Measurements from ENCODE around the gene GBGT1. TPM values are rescaled to one million over a fixed set of nuclear protein-coding genes. Genes with fewer than 3 reads are reported as not detected.
A peak's percentile ranks its signal among the peaks of the same experiment; 100 is the strongest.

Gene GBGT1
- total and polyA plus RNA-seq, 2 of the 4 experiments (the other 2 are of a cell fraction), result 1.8 to 3.2 TPM

DNA sequence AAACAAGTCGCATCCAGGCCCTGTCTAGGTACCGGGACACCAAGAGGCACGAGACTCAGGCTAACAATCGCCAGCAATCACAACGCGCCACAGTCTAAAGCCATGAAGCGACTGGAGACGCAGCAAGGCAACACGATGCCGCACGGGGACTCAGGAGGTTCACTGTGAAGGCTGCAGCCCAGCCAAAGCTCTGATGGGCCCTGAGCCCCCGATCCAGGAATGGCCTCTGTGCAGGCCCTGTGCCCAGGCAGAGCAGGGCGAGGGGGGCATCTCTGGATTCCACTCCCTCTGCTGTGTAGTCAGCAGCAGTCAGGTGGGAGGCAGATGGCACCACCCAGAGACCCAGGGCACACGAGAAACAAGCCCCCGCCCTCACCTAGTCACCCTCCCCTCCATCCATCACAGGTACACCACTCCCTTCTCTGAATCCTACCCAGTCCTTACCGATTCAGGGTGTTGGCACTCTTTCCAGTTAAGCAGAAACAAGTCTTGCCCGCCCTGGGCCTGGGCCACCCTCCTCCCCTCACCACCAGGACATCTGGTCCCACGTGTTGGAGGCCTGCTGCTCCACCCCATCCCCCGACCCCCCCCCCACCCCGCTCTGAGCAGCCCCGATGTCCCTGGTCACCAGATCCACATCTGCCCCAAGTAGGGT, 43.7 kb downstream of the GBGT1 start (continued):
- TF ChIP-seq, protein P1, sequence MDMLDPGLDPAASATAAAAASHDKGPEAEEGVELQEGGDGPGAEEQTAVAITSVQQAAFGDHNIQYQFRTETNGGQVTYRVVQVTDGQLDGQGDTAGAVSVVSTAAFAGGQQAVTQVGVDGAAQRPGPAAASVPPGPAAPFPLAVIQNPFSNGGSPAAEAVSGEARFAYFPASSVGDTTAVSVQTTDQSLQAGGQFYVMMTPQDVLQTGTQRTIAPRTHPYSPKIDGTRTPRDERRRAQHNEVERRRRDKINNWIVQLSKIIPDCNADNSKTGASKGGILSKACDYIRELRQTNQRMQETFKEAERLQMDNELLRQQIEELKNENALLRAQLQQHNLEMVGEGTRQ (IDR thresholded peaks at IDR 0.05; ENCODE audit: low read depth, low read length), result no peak

GRCh38 chr9:133119103-133119845, 44.4 kb downstream of the GBGT1 start:
- Histone ChIP-seq H3K27me3 (ENCODE audit: control insufficient read depth, insufficient read depth, low read length) (no peaks in the 10 kb centered on the region), H3K4me3 (ENCODE audit: insufficient read depth, low read depth, low read length) (no peak overlapping the region; the same call in 1 of the 2 replicates), H3K4me1 (ENCODE audit: control insufficient read depth, insufficient read depth, low read length) (peaks cover 23% of the 10 kb centered on the region), H3K79me1 (ENCODE audit: low read depth in 1 of 2, low read length in 2 of 2) (peaks cover 32 to 69% of the 10 kb centered on the region in 2 experiments), H4K91ac (ENCODE audit: insufficient read depth, low read depth, low read length) (no peak overlapping the region), H2BK15ac (ENCODE audit: low read depth, low read length) (no peak overlapping the region), H2AK5ac (ENCODE audit: low read depth, low read length) (peak overlapping the region; percentile 81; the same call in 1 of the 2 replicates), H3K9me3 (ENCODE audit: control insufficient read depth, insufficient read depth, low read length) (no peaks in the 10 kb centered on the region), H3K4ac (ENCODE audit: low read depth, low read length) (peak overlapping the region; percentile 74; the same call in 1 of the 2 replicates), H2BK20ac (ENCODE audit: low read depth, low read length) (no peak overlapping the region), H2AK9ac (replicated peaks; ENCODE audit: low read depth, low read length, poor library complexity) (peak overlapping the region; percentile 91), H3K36me3 (ENCODE audit: control insufficient read depth, insufficient read depth, low read length) (no peaks in the 10 kb centered on the region), H4K8ac (ENCODE audit: low read depth in 2 of 2, low read length in 2 of 2) (peak overlapping the region in 1 of 2 experiments; percentile 57; a peak in 1 of 4 replicates), H2AFZ (replicated peaks; ENCODE audit: low read length, poor library complexity) (peak overlapping the region; percentile 43), H3K14ac (replicated peaks; ENCODE audit: low read depth, low read length) (peak overlapping the region; percentile 91), H4K20me1 (ENCODE audit: insufficient read depth, low read length) (peaks cover 63% of the 10 kb centered on the region), H3K9me1 (ENCODE audit: insufficient read depth, low read length) (peaks cover 30% of the 10 kb centered on the region), H3K23ac (ENCODE audit: low read depth, low read length) (peak overlapping the region; percentile 96), H4K5ac (ENCODE audit: low read depth, low read length) (no peak overlapping the region), H3K18ac (ENCODE audit: low read depth, low read length) (no peak overlapping the region), H3K9ac (ENCODE audit: low read depth, low read length) (0 out of 2 replicates have a peak overlapping the region, but pooled peaks have one; percentile 22), H2BK120ac (ENCODE audit: low read depth, low read length) (no peak overlapping the region), H2BK5ac (ENCODE audit: low read depth, low read length, poor library complexity, severe bottlenecking) (no peak overlapping the region), H3K56ac (ENCODE audit: extremely low read depth, insufficient read depth, low read length) (no peak overlapping the region), H3K27ac (ENCODE audit: insufficient read depth, low read length) (no peak overlapping the region), H3K4me2 (ENCODE audit: low read depth, low read length) (peak overlapping the region; percentile 92; the same call in 1 of the 2 replicates)
- DNase-seq (no peak), ATAC-seq (ENCODE audit: low read depth) (no peak)
- intact Hi-C loops (cut with micrococcal nuclease) (no loop called here), dilution Hi-C loops (cut with HindIII; ENCODE audit: low sequenced_read_pairs, unreplicated experiment) (no loop called here), in situ Hi-C loops (cut with MboI; ENCODE audit: low sequenced_read_pairs) (no loop called here)
- 68% methylated on average over 6 of the region's 21 CpGs; no CpG with 5 or more reads in 1 of the 2 experiments for WGBS, 2 experiments (ENCODE audit: extremely low coverage in 2 of 2, insufficient read length in 1 of 2)
- ChIA-PET CTCF (interaction anchor here (1.1 to 1.6 kb wide), 2 partner anchors 9 to 25 kb away, joined by 3 to 5 read pairs; no protein-coding TSS in a partner anchor), POLR2A (ENCODE audit: unreplicated experiment) (no interaction called here)
- BruUV-seq (replicated peaks), result no TSS peak
- TF ChIP-seq RAD21 (IDR thresholded peaks at IDR 0.05; ENCODE audit: low read length), result no peak
- TF ChIP-seq MXI1 (IDR thresholded peaks at IDR 0.05; ENCODE audit: borderline replicate concordance, low read depth, low read length), result no peak
- TF ChIP-seq SMC3 (IDR thresholded peaks at IDR 0.05; ENCODE audit: low read depth, low read length), result no peak
- no peak for TF ChIP-seq BHLHE40 (IDR thresholded peaks at IDR 0.05; ENCODE audit: low read depth, low read length)
- no peak for TF ChIP-seq CHD1 (IDR thresholded peaks at IDR 0.05; ENCODE audit: low read depth, low read length)
- no peak for TF ChIP-seq FOS (IDR thresholded peaks at IDR 0.05; ENCODE audit: low read depth, low read length)
- no peak for TF ChIP-seq MAFK (IDR thresholded peaks at IDR 0.05; ENCODE audit: low read depth, low read length)
- TF ChIP-seq, protein P1 (IDR thresholded peaks at IDR 0.05; ENCODE audit: low read depth, low read length), result no peak
- TF ChIP-seq, protein P2, sequence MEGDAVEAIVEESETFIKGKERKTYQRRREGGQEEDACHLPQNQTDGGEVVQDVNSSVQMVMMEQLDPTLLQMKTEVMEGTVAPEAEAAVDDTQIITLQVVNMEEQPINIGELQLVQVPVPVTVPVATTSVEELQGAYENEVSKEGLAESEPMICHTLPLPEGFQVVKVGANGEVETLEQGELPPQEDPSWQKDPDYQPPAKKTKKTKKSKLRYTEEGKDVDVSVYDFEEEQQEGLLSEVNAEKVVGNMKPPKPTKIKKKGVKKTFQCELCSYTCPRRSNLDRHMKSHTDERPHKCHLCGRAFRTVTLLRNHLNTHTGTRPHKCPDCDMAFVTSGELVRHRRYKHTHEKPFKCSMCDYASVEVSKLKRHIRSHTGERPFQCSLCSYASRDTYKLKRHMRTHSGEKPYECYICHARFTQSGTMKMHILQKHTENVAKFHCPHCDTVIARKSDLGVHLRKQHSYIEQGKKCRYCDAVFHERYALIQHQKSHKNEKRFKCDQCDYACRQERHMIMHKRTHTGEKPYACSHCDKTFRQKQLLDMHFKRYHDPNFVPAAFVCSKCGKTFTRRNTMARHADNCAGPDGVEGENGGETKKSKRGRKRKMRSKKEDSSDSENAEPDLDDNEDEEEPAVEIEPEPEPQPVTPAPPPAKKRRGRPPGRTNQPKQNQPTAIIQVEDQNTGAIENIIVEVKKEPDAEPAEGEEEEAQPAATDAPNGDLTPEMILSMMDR (conservative IDR thresholded peaks at IDR 0.05; ENCODE audit: low read depth, low read length), result no peak
- no peak for TF ChIP-seq RCOR1 (IDR thresholded peaks at IDR 0.05; ENCODE audit: insufficient replicate concordance, low read length)
